Measurements from ENCODE around the gene INSYN2A.

Gene INSYN2A

GRCh38 chr10:127195041-127195506, 1.3 kb downstream of the INSYN2A start:
- no peak for DNase-seq

- DNase-seq, result no peak
These were observed 1.8 kb downstream of the INSYN2A start for GRCh38 chr10:127194599-127194998.

- DNase-seq, result no peak
These were observed 2.3 kb downstream of the INSYN2A start for GRCh38 chr10:127194111-127194510.

GRCh38 chr10:127193125-127193524, 3.3 kb downstream of the INSYN2A start:
- no peak for DNase-seq

GRCh38 chr10:127190427-127190826, 6.0 kb downstream of the INSYN2A start:
- no peak for DNase-seq

- DNase-seq, result no peak
These were observed 7.2 kb downstream of the INSYN2A start for GRCh38 chr10:127189226-127189625.

- no peak for DNase-seq
These were observed 9.6 kb downstream of the INSYN2A start for GRCh38 chr10:127186813-127187212.

- DNase-seq, result no peak
These were observed 11.8 kb downstream of the INSYN2A start for GRCh38 chr10:127184582-127184981.

- DNase-seq, result no peak
These were observed 14.2 kb downstream of the INSYN2A start for GRCh38 chr10:127182161-127182560.

GRCh38 chr10:127179612-127180250, 16.7 kb downstream of the INSYN2A start:
- no peak for DNase-seq

- no peak for DNase-seq
These were observed 19.7 kb downstream of the INSYN2A start for GRCh38 chr10:127176649-127177048.

- no peak for DNase-seq
These were observed 20.9 kb downstream of the INSYN2A start for GRCh38 chr10:127175357-127176110.

- DNase-seq, result no peak
These were observed 21.5 kb downstream of the INSYN2A start for GRCh38 chr10:127174866-127175265.

- DNase-seq, result no peak
These were observed 28.1 kb downstream of the INSYN2A start for GRCh38 chr10:127168261-127168660.

GRCh38 chr10:127162841-127163240, 33.5 kb downstream of the INSYN2A start:
- no peak for DNase-seq

- no peak for DNase-seq
These were observed 34.9 kb downstream of the INSYN2A start for GRCh38 chr10:127161482-127161881.

GRCh38 chr10:127159648-127160245, 36.6 kb downstream of the INSYN2A start:
- no peak for DNase-seq

GRCh38 chr10:127158662-127159061, 37.7 kb downstream of the INSYN2A start:
- DNase-seq, result no peak

GRCh38 chr10:127157506-127158200, 38.7 kb downstream of the INSYN2A start:
- DNase-seq, result no peak

- DNase-seq, result no peak
These were observed 39.3 kb downstream of the INSYN2A start for GRCh38 chr10:127157089-127157488.

GRCh38 chr10:127154831-127155620, 41.4 kb downstream of the INSYN2A start:
- no peak for DNase-seq

GRCh38 chr10:127153181-127153580, 43.2 kb downstream of the INSYN2A start:
- DNase-seq, result no peak

Data from stimulated activated CD4-positive, alpha-beta T cell treated with anti-CD3 and anti-CD28 coated beads, Interleukin-4, amount 100 ng/mL, for 4 hours (primary cell).